Mesenteric fat pad (tissue), 1 donor: ENCODE results near the gene CMTM4. TPM values are rescaled to one million over a fixed set of nuclear protein-coding genes. Genes with fewer than 3 reads are reported as not detected.

Experiments
- DNase-seq: peaks from one replicate; pipeline ENCODE4 v3.0.0-alpha.2; 2020; ENCODE audit warnings: low spot score
- total RNA-seq: library from RNA; stranded (reverse); fragmentation: NEBNext Ultra II Directional; extraction: Animal tissue kit (Norgen Biotek cat#: 25700); gene quantifications from one replicate; pipeline ENCODE4 v1.2.1, GENCODE V29; 2021
- donor health status: DM: yes; HTN: yes; CAD: no.

CMTM4 gene
- total RNA-seq, 1 donor from 2014 or later, result 17.9 TPM

DNA sequence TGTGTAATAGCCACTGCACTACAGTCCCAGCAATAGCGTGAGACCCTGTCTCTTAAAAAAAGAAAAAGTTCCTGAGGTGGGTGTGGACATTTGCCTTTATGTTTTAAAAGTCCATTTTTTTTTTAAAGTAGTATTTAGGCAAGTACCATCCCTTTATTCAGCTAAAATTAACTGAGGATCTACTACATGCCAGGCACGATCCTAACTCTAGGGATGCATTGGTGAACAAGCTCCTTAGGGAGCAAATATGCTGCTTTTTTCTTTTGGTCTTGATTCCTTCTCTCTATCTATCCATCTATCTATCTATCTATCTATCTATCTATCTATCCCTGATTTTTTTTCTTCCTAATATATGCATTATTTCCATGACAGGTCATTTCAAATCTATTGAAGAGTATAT is 47.4 kb downstream of the CMTM4 start:
- no peak for DNase-seq

DNA sequence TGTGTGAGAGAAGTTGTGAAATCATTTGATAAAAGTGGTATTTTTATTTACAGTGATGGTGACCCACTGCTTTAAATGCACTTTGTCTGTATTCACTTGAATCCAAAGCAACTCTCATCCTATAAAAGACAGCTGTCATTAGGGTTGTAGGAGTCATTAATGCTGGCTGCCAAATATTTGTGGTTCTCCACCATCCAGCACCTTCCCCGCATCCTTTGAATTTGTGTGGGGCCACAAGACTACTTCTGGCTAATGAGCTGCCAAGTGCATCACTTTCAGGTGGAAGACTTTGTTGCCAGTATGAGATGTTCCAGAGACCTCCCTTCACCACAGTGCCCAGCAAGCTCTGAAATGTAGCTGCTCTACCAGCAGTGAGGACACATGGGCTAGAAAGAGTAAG is 48.7 kb downstream of the CMTM4 start:
- DNase-seq, result no peak

DNA sequence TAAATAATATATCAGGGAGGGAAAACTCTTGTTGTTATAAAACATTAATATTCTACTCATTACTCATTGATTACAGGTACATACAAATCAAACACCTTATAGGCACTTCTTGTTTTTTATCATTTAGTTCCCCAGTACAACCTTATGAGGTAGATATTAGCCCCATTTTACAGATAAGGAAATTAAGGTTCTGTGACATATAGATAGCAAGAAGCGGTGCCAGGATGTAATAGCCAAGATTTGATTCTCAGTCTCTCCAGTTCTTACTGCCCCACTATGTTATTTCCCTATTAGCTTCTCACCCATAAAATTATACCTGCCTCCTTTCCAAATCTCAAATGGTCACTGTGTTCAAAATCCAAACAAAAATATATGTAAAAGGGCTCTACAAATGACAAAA is 55.2 kb downstream of the CMTM4 start:
- DNase-seq, result no peak

DNA sequence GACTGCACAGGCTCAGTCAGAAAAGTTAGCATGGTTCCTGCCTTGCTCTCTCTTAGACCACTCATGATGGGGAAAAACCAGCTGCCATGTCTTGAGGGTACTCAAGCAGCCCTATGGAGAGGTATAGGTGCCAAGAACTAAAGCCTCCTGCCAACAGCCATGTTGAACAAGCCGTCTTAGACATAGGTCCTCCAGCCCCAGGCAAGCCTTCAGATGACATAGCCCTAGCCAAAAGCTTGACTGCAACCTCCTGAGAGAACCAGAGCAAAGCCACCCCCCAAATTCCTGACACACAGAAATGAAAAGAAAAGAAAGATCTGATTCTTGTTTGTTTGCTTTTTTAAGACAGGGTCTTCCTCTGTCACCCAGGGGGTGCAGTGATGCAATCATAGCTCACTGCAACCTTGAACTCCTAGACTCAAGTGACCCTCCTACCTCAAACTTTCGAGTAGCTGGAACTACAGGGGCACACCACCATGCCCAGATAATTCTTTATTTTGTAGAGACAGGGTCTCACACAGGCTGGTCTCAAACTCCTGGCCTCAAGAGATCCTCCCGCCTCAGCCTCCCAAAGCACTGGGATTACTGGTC is 55.7 kb downstream of the CMTM4 start:
- no peak for DNase-seq

DNA sequence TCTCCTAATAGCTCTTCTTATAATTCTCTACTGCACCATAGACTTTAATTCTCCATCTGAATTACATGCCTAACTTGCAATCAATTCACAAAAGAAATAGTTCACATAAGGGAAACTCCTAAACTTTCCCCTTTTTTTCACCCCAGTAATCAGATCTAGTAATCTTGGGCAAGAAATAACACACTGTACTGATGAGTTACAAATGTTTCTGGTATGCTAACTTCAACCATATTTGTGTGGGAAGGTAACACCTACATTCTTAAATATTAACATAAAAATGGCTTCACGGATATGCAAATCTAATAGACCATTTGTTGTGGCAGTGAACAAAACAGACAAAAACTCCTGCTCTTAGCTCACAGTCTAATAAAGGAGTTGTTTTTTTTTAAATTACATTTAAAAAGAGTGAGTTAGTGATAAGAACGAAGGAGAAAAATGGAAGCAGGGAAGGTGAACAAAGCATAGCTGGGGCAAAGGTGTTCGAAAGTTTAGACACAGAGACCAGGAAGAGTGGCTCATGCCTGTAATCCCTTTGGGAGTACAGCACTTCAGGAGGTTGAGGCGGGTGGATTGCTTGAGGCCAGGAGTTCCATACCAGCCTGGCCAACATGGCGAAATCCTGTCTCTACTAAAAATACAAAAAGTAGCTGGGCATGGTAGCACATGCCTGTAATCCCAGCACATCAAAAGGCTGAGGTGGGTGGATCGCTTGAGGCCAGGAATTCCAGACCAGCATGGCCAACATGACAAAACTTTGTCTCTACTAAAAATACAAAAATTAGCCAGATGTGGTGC is 57.3 kb downstream of the CMTM4 start:
- DNase-seq, result no peak

DNA sequence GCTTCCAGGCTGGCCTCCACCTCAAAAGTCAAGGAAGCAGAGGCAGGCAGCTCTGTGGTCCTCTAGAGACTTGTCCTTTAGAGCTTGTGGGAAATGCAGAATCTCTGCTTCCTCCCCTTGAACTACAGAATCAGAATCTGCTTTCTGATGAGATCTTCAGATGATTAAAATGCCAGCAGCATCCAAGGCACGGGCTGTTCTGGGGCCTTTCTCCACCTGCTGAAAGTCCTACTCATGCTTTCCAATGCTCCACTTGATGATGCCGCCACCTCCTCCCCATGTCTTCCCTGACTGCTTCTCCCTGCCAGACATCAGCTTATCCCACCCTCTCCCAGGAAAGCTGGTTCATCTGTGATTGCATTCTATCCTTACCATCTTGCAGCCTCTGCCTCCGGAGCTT is 58.7 kb downstream of the CMTM4 start:
- DNase-seq, result no peak

GRCh38 chr16:66636199-66636598 is 60.3 kb downstream of the CMTM4 start:
- no peak for DNase-seq

DNA sequence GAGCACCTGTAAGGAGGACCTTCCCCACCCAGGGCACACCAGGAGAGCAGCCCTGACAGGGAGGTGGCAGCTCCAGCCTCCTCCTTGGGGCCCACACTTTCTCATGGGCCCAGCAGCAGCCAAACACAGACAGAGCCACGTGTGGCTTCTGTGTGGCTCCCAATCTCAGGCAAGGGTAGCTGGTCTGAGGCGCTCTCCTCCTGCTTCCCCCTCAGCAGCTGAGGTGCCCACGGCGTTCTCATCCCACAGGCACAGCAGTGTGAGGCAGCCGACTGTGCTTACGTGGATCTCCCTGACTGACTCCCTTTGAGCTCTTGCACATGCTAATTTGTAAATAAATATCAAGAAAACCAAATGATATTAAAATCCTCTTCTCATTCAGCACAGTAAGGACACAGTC is 61.1 kb downstream of the CMTM4 start:
- DNase-seq, result no peak

DNA sequence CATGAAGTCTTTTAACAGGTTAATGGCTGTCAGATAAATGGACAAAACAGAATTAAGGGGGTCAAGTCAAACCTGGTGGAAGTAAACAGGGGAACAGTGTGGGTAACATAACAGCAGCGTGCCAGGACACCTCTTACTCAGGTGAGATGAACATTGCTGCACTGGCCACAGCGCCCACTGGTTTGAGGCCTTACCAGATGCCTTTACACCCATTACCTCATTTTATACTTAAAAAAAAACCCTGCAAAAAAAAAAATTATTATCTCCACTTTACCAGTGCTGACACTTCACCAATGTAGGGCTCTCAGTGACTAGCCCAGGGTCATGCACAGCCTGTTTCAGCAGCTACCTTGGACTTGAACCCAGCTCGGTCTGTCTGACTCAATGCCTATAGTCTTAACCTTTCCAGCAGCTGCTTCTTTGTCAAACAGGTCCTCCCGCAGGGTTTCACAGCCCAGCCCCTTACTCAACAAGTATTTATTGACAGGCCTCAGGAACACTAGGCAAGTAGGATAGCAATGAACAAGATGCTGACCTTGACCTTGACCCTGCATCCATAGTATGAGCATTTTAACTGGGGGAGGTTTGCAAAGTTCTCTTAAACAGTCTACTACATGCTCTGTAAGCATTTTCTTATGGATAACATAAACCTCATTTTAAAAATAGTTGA is 61.9 kb downstream of the CMTM4 start:
- peak; percentile 53 for DNase-seq

DNA sequence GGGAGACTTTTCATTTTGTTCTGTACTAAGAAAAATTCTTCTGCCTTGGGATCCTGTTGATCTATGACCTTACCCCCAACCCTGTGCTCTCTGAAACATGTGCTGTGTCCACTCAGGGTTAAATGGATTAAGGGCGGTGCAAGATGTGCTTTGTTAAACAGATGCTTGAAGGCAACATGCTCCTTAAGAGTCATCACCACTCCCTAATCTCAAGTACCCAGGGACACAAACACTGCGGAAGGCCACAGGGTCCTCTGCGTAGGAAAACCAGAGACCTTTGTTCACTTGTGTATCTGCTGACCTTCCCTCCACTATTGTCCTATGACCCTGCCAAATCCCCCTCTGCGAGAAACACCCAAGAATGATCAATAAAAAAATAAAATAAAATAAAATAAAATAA is 65.0 kb downstream of the CMTM4 start:
- DNase-seq, result peak; percentile 9

GRCh38 chr16:66630561-66631260 is 65.8 kb downstream of the CMTM4 start:
- peak; percentile 85 for DNase-seq

DNA sequence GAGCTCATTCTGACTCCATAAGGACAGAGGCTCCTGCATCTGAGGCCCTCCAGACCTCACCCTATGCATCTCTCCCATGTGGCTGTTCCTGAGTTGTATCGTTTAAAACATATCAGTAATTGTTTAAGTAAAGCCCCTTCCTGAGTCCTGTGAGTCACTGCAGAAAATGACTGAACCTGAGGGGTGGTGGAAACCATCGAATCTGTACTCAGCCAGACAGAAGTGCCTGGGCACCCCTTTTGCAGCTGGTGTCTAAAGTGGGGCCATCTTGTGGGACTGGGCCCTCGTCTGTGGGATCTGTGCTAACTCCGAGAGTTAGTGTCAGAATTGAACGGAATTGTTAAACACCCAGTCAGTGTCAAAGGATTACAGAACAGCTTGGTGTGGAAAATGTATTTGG is 66.7 kb downstream of the CMTM4 start:
- peak; percentile 3 for DNase-seq

DNA sequence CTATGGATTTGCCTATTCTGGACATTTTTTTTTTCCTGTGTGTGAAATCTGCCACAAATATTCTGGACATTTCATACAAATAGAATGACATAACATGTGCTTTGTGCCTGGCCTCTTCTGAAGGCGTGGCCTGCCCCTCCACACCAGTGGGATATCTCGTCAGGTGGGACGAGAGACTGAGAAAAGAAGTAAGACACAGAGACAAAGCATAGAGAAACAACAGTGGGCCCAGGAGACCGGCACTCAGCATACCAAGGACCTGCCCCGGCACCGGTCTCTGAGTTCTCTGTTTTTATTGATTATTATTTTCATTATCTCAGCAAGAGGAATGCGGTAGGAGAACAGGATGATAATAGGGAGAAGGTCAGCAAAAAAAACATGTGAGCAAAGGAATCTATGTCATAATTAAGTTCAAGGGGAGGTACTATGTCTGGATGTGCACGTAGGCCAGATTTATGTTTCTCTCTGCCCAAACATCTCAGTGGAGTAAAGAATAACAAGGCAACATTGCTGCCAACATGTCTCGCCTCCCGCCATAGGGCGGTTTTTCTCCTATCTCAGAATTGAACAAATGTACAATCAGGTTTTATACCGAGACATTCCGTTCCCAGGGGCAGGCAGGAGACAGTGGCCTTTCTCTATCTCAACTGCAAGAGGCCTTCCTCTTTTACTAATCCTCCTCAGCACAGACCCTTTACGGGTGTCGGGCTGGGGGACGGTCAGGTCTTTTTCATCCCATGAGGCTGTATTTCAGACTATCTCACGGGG is 68.7 kb downstream of the CMTM4 start:
- DNase-seq, result peak; percentile 73

- DNase-seq, result no peak
These were observed 72.8 kb downstream of the CMTM4 start for GRCh38 chr16:66623755-66624154.

DNA sequence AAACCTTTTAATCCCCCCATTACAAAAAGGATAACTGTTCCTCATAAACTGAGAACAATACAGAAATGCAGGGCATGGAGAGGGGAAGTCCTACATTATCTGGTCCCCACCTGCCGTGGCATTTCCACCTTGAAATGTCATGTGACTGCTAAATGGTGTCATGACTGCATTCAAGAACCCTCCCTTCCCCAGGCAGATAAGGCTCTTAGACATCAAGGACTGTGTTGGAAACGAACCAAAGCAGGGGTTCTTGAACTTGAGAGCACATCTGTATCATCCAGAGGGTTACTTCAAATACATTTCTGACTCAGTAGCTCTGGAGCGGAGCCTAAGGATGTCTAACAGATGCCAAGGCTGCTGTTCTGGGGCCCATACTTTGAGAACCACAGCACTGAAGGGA is 73.7 kb downstream of the CMTM4 start:
- DNase-seq, result no peak

DNA sequence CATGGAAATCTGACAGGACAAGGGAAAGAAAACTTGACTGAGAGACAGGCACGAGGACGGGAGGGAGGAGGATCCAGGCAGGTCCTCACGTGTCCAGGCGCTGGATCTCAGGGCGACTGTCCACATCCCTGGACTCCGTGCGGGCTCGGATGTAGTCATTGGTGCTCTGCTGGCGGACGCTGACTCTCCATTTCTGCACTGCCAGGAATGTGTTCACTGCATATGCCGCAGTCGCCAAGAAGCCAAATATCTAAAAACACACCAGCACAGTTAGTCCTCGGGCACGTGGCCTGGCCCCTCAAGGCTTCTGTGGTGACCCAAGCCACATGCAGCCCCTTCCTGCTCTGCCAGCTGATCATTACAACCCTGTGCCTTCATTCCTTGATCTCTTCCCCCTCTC is 74.6 kb downstream of the CMTM4 start:
- no peak for DNase-seq

DNA sequence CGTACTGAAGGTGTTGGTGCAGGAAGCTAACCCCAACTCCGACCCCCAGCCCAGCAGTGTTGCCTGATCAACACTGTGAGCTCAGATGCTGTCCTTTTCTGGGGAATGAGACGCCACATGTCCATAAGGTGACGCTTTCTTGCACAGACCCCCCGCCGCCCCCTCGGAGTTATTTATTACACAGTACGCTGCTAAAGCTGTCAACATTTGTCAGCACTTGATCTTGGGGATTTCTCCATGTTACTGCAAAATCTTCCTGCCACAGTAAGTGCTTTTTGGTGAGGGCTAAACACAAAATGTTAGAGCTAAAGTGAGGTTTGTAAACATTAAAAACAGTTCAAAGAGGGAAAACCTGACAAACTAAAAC is 76.1 kb downstream of the CMTM4 start:
- DNase-seq, result no peak

DNA sequence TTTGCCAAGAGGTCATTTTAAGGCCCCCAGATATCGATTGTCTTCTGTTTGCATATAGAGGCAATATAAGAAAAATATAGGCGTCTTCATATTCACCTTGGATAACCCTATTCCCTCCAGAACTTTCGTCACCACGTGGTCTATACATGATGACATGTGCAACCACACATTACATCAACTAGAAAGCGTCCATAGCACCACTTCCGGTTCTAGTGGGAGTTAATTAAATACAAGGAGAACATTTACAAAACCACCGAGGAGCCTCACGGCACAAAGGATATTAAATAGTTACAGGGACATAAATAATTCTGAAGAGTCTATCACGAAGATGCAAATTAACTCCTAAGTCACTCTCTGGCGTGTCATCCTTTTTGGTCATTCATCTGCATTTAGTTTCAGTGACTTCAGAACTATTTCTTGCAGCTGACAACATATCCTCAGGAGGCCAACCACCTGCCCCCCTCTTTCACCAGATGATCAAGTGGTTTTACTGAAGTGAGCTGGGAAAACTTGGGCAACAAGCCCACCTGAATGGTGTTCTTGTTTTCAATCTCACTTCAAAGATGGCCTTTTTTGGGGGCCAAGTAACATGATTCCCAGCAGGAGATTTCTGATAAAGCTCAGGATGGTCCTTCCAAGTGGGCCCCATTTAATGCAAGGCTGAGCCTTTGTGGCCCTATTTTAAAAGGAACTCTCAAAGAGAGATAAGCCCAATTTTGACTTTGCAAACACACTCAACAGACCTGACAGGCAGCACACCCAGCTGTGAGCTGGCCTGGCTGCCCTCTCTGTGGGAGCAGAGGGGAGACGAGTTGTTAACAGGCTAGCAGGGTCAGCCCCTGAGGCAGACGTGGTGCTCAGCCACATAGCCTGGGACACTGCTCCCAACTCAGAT is 76.8 kb downstream of the CMTM4 start:
- DNase-seq, result no peak

- no peak for DNase-seq
These were observed 77.8 kb downstream of the CMTM4 start for GRCh38 chr16:66618588-66619375.
